Ishikawa (cell line): Measurements from ENCODE around the gene MRPL14.

ENCODE experiments used
- CEBPB ChIP-seq: IDR thresholded peaks from 2 replicates; pipeline ENCODE4 v1.6.1; 2012
- CREB1 ChIP-seq: IDR thresholded peaks from 2 replicates; pipeline ENCODE4 v1.6.1; 2012; ENCODE audit warnings: low read depth
- EP300 ChIP-seq: IDR thresholded peaks from 2 replicates; pipeline ENCODE4 v1.6.1; 2012; ENCODE audit warnings: borderline replicate concordance
- FOXM1 ChIP-seq: IDR thresholded peaks from 2 replicates; pipeline ENCODE4 v1.6.1; 2012; ENCODE audit warnings: low read depth, borderline replicate concordance
- NFIC ChIP-seq: IDR thresholded peaks from 2 replicates; pipeline ENCODE4 v1.6.1; 2012
- YY1 ChIP-seq: IDR thresholded peaks from 2 replicates; pipeline ENCODE4 v1.6.1; 2012; ENCODE audit warnings: low read depth
- TF ChIP-seq, protein P1 (sequence below): IDR thresholded peaks from 2 replicates; pipeline ENCODE4 v1.6.1; 2012
- TF ChIP-seq, protein P2 (sequence below): IDR thresholded peaks from 2 replicates; pipeline ENCODE4 v1.6.1; 2012; ENCODE audit warnings: low read depth, mild to moderate bottlenecking

DNA sequence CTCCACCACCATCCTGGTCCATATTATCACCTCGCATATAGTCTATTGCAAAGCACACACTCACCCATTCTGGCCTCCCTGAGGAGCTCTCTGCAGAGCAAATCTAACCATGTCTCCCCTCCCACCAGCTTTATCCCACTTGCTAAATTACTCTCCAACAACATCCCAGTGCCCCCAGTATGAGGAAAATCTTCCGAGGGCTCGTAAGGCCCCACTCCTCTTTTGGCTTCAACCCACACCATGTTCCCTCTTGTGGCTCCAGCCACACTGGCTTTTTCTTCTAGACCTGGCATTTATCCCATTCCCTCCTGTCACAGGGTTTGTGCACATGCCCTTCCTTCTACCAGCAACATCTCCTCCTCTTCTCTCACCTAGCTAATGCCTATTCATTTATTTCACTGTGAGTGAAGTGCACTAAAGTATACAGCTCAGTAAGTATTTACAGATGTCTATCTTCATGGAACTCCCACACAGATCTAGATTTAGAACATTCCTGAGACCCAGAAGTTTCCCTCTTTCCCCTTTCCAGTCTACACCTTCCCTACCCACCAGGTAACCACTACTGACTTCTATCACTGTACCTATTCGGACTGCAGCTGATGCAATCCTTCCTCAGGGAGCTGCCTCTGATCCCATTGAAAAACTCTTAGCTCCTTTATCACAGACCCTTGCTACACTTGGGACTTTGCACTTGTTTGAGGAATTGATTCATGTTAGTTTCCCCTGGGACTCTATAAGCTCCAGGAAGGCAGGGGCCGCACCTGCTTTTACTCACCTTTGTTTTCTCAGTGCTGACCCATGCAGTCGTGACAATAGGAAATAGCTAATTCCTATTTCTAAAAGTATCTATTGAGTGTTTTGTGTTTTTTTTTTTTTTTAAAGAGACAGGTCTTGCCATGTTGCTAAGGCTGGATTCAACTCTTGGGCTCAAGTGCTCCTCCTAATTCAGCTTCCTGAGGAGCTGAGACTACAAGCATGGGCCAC, 15.5 kb downstream of the MRPL14 start:
- TF ChIP-seq CEBPB (no peak), FOXM1 (no peak), EP300 (no peak), YY1 (no peak), CREB1 (no peak), NFIC (no peak)
- TF ChIP-seq, protein P1, sequence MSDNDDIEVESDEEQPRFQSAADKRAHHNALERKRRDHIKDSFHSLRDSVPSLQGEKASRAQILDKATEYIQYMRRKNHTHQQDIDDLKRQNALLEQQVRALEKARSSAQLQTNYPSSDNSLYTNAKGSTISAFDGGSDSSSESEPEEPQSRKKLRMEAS, result no peak
- TF ChIP-seq, protein P2, sequence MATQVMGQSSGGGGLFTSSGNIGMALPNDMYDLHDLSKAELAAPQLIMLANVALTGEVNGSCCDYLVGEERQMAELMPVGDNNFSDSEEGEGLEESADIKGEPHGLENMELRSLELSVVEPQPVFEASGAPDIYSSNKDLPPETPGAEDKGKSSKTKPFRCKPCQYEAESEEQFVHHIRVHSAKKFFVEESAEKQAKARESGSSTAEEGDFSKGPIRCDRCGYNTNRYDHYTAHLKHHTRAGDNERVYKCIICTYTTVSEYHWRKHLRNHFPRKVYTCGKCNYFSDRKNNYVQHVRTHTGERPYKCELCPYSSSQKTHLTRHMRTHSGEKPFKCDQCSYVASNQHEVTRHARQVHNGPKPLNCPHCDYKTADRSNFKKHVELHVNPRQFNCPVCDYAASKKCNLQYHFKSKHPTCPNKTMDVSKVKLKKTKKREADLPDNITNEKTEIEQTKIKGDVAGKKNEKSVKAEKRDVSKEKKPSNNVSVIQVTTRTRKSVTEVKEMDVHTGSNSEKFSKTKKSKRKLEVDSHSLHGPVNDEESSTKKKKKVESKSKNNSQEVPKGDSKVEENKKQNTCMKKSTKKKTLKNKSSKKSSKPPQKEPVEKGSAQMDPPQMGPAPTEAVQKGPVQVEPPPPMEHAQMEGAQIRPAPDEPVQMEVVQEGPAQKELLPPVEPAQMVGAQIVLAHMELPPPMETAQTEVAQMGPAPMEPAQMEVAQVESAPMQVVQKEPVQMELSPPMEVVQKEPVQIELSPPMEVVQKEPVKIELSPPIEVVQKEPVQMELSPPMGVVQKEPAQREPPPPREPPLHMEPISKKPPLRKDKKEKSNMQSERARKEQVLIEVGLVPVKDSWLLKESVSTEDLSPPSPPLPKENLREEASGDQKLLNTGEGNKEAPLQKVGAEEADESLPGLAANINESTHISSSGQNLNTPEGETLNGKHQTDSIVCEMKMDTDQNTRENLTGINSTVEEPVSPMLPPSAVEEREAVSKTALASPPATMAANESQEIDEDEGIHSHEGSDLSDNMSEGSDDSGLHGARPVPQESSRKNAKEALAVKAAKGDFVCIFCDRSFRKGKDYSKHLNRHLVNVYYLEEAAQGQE, result no peak
